ENCODE data around the gene TFF3. TPM values are rescaled to one million over a fixed set of nuclear protein-coding genes. Genes with fewer than 3 reads are reported as not detected.

TFF3 gene
- total RNA-seq, 1 donor from 2014 or later, result 1.00 TPM

- ATAC-seq (ENCODE audit: poor library complexity), result no peak
- no peak for DNase-seq
- intact Hi-C loops (cut with DNase I), result no loop called here
Measured at GRCh38 chr21:42279341-42279871, 35.8 kb downstream of the TFF3 start.

GRCh38 chr21:42278451-42279149 lies 36.6 kb downstream of the TFF3 start:
- no peak for DNase-seq
- intact Hi-C loops (cut with DNase I), result no loop called here
- no peak for ATAC-seq (ENCODE audit: poor library complexity)

DNA sequence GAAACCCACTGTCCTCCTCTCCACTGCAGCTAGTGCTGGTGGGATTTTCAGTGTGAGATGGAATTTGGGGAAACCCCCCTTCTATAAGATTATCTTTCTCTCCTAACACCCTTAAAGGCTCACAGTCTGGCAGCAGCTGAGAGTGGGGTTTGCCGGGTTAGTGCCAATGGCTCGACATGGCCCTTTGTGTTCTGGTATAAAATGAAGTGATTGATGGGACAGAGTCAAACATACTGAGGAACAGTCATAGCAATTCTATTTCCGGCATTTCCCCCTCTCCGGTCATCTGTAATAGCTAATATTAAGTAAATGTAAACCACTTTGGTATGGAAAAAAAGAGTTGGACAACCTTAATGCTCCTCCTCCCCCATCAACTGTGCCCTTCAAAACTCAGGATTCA lies 37.6 kb downstream of the TFF3 start:
- intact Hi-C loops (cut with DNase I), result no loop called here
- DNase-seq (no peak), ATAC-seq (ENCODE audit: poor library complexity) (no peak)

DNA sequence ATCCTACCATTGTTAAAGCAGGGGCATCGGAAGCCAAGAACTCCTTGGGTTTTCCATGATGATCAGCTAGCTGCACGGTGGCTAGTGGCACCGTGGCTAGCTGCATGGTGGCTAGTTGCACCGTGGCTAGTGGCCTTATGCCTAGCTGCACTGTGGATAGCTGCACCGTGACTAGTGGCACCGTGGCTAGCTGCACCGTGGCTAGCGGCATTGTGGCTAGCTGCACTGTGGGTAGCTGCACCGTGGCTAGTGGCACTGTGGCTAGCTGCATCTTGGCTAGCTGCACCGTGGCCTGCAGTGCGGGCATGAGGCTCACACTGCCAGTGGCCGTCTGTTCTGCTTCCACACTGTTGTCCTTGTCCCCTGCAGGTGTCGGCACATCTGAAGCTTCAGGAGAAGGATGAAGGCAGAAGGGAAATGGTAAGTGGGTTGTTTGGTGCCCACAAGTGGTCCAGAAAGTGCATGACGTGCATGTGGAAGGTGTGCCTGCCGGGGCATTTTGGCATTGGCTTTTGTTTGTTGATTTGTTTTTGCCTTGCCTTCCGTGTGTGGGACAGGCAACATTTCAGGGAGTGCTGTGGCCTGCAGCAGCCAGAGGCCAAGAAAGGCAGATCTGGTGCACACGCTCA lies 38.6 kb downstream of the TFF3 start:
- ATAC-seq (ENCODE audit: poor library complexity), result no peak
- DNase-seq, result no peak
- intact Hi-C loops (cut with DNase I), result no loop called here

DNA sequence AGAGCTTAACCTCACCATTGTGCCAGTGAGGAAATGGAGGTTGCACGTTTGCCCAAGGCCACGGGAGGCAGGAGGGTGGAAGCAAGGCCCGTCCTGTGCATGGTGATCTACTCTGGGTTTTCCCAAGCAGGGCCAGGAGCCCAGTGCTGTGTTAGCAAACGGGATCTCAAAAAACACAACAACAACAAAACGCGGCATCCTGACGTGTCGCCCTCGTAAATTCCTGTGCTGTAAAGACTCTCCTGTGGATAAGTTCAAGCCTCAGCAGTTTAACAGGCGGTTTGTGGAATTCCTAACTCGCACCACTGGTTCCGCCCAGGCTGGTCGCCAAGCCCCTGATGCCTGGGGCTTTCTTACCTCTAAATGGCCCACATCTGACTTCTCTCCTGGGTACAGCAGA lies 39.1 kb downstream of the TFF3 start:
- DNase-seq, result no peak
- no peak for ATAC-seq (ENCODE audit: poor library complexity)
- intact Hi-C loops (cut with DNase I), result no loop called here

GRCh38 chr21:42272984-42273600 lies 42.1 kb downstream of the TFF3 start:
- ATAC-seq (ENCODE audit: poor library complexity) (no peak), DNase-seq (no peak)
- intact Hi-C loops (cut with DNase I), result no loop called here

DNA sequence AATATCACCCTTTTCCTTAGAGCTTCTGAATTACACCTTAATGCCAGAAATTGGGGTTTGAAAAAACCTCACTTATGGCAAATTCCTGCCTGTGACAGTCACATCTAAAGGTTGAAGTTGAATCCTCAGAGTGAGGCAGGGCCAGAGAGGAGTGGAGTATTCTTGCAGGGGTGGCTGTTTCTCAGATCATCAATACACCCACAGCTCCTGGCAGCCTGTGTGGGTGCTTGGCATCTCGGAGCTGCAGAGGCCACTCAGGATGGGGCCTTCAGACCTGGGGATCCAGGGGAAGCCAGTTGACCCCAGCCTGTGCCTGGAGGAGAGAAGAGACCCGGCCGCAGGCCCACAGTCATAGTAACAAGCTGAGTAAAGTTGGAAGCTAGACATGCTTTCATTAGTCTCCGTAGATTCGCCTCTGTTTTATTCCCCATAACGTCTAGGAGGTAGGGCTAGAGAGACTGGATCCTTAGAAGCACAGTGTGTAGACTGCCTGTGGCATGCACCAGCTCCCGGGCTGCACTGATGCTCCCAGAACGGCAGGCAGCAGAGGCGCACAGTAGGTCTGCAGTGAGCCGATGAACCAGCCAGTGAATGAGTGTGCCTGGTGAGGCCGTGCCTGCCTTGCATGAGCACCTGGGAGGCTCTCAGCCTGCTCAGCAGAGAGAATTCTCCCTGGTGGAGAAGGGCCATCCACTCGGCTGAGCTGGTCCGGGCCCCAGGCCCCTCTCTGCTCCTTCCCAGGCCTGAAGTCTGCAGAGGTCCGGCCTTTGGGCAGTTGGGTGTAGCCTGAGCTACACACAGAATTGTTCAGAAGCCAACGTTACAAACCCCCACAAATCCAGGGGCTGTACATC lies 42.9 kb downstream of the TFF3 start:
- no peak for DNase-seq
- ATAC-seq (ENCODE audit: poor library complexity), result no peak
- intact Hi-C loops (cut with DNase I), result no loop called here

DNA sequence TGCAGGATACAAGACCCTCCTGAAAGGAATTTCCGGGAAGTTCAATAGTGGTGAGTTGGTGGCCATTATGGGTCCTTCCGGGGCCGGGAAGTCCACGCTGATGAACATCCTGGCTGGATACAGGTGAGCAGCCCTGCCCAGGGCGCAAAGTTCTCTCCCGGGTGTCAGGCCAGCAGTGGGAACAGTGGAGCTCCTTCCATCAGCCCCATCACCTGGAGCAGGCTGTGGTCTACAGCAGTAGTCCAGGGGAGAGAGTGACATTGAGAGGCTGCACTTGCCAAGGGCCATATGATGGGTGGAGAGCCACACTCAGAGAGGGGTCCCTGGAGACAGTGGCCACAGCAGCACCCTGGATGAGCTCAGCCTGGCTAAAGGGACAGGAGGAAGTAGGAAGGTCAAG lies 44.1 kb downstream of the TFF3 start:
- DNase-seq (no peak), ATAC-seq (ENCODE audit: poor library complexity) (no peak)
- intact Hi-C loops (cut with DNase I), result no loop called here

GRCh38 chr21:42269386-42269785 lies 45.8 kb downstream of the TFF3 start:
- no peak for DNase-seq
- intact Hi-C loops (cut with DNase I), result no loop called here
- no peak for ATAC-seq (ENCODE audit: poor library complexity)

GRCh38 chr21:42266971-42267556 lies 48.1 kb downstream of the TFF3 start:
- peak; percentile 20 for DNase-seq

GRCh38 chr21:42265231-42265812 lies 49.9 kb downstream of the TFF3 start:
- DNase-seq (peak; percentile 10), ATAC-seq (ENCODE audit: poor library complexity) (no peak)
- intact Hi-C loops (cut with DNase I), result no loop called here

More at GRCh38 chr21:42266971-42267556, 48.1 kb downstream of the TFF3 start:
- no peak for ATAC-seq (ENCODE audit: poor library complexity)
- intact Hi-C loops (cut with DNase I), result no loop called here

- DNase-seq (peak; percentile 20), ATAC-seq (ENCODE audit: poor library complexity) (no peak)
Measured at GRCh38 chr21:42264245-42265195, 50.7 kb downstream of the TFF3 start.

DNA sequence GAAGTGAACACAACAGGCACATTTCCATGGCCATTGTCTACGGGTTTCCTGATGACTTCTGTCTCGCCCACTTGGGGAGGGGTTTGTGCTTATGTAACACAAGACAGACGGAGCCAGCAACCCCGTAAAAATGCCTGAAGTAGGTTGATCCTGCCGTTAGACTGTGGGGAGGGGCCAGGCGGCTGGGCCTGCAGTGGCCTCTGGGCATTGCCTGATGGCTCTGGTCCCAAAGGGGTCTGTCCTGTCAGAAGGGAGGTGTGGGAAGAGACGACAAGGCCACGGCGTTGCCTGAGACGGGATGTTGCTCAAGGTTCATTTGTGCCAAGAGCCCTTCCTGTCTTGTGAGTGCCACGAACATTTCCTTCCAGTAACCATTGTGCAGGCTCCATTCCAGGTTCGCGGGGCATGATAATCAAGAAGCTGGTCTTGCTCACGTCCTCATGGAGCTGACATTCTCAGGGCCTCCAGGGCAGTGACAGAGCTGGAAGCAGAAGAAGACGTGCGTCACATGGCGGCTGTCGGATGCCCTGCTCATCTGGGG lies 51.5 kb downstream of the TFF3 start:
- DNase-seq, result peak; percentile 60
- ATAC-seq (ENCODE audit: poor library complexity), result peak; percentile 14
- intact Hi-C loops (cut with DNase I), result no loop called here

More at GRCh38 chr21:42264245-42265195, 50.7 kb downstream of the TFF3 start:
- intact Hi-C loops (cut with DNase I), result no loop called here

DNA sequence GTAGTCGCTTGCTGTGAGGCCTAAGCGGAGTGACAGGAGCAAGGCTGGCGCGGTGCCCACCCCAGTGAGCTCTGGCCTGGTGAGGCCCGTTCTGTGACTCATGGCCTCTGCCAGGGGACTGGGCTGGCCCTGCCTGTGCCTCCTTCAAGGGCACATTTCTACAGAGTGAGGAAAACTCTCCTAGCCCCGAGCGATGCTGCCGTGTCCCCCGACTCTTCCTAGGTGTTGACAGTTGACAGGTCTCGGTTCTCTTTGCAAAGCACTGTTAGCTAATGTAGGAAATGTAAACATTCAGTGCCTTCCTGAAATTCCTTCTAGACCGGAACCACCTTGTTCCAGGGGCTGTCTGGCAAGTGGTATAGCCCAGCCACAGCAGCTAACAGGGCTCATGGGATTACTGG lies 52.4 kb downstream of the TFF3 start:
- intact Hi-C loops (cut with DNase I), result no loop called here
- DNase-seq, result peak; percentile 90
- peak; percentile 78 for ATAC-seq (ENCODE audit: poor library complexity)

DNA sequence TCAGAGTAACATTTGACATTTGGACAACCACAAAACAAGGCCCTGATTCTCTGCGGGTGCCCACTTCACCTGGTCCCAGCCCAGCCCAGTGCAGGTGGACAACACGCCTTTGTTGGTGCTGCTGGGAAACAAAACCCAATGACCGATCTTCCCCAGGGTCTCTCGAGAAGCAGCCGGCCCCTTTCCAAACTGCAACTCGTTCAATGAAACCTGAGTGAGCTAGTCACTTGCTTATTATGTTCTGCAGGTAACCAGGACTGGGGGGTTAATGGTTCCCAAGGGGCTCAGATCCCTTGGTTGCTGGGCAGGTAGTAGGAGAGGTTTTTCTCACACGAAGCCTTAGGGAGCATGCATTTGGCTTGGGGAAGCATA lies 53.4 kb downstream of the TFF3 start:
- intact Hi-C loops (cut with DNase I), result no loop called here
- DNase-seq (no peak), ATAC-seq (ENCODE audit: poor library complexity) (no peak)
